ENCODE data around the gene CD3D.

GRCh38 chr11:118341815-118342489, 553 bp downstream of the CD3D start:
- TF ChIP-seq, protein P1, sequence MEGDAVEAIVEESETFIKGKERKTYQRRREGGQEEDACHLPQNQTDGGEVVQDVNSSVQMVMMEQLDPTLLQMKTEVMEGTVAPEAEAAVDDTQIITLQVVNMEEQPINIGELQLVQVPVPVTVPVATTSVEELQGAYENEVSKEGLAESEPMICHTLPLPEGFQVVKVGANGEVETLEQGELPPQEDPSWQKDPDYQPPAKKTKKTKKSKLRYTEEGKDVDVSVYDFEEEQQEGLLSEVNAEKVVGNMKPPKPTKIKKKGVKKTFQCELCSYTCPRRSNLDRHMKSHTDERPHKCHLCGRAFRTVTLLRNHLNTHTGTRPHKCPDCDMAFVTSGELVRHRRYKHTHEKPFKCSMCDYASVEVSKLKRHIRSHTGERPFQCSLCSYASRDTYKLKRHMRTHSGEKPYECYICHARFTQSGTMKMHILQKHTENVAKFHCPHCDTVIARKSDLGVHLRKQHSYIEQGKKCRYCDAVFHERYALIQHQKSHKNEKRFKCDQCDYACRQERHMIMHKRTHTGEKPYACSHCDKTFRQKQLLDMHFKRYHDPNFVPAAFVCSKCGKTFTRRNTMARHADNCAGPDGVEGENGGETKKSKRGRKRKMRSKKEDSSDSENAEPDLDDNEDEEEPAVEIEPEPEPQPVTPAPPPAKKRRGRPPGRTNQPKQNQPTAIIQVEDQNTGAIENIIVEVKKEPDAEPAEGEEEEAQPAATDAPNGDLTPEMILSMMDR (conservative IDR thresholded peaks at IDR 0.05; ENCODE audit: low read length), result no peak
- TF ChIP-seq EZH2phosphoT487 (IDR thresholded peaks at IDR 0.05; ENCODE audit: borderline replicate concordance), result no peak

All from Loucy (cell line).